Epithelial cell of esophagus (primary cell): ENCODE results near the gene MYOM1.

Experiments
- DNase-seq: peaks from one replicate; pipeline ENCODE4 v3.0.0; 2010; ENCODE audit warnings: low read depth
- H3K4me3 ChIP-seq: 2 replicates; pipeline ENCODE4 v1.5.1; 2011; ENCODE audit warnings: mild to moderate bottlenecking, low read length, control low read depth
- TF ChIP-seq, protein P1 (sequence below): IDR thresholded peaks from 2 replicates; pipeline ENCODE4 v1.5.1; 2011; ENCODE audit warnings: low read depth, mild to moderate bottlenecking, low read length, control low read depth, inconsistent platforms; ENCODE audit not compliant: insufficient read depth; ENCODE audit errors: missing control alignments

The MYOM1 gene

DNA sequence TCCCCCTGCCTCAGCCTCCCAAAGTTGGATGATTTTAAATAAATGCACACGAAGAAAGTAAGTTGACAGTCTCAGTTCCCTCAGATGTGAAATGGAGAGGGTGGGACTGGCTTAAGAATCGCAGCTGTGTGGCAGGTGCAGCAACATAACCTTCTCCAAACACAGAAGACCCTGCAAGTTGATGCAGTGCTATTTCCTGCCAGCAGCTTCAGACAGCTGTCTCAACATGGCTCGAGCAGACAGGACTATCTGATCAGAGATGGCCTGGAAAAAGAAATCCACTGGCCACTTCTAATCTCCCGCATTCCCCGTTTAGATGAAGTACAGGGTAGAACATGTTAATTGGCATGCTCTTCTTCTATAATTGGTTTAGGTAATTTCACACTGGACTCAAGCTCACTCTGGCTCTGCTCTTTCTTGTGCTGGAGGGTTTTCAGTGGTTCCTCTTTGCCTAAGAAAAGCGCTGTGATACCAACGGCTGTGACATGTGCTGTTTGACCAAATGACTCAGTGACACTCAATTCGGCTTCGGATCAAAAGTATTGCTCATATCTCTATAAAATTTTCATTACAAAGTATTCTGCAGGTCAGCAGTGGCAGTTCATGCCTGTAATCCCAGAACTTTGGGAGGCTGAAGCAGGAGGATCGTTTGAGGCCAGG is 40.2 kb downstream of the MYOM1 start:
- no peak overlapping the region for H3K4me3 ChIP-seq
- TF ChIP-seq, protein P1, sequence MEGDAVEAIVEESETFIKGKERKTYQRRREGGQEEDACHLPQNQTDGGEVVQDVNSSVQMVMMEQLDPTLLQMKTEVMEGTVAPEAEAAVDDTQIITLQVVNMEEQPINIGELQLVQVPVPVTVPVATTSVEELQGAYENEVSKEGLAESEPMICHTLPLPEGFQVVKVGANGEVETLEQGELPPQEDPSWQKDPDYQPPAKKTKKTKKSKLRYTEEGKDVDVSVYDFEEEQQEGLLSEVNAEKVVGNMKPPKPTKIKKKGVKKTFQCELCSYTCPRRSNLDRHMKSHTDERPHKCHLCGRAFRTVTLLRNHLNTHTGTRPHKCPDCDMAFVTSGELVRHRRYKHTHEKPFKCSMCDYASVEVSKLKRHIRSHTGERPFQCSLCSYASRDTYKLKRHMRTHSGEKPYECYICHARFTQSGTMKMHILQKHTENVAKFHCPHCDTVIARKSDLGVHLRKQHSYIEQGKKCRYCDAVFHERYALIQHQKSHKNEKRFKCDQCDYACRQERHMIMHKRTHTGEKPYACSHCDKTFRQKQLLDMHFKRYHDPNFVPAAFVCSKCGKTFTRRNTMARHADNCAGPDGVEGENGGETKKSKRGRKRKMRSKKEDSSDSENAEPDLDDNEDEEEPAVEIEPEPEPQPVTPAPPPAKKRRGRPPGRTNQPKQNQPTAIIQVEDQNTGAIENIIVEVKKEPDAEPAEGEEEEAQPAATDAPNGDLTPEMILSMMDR = no peak
- no peak for DNase-seq

DNA sequence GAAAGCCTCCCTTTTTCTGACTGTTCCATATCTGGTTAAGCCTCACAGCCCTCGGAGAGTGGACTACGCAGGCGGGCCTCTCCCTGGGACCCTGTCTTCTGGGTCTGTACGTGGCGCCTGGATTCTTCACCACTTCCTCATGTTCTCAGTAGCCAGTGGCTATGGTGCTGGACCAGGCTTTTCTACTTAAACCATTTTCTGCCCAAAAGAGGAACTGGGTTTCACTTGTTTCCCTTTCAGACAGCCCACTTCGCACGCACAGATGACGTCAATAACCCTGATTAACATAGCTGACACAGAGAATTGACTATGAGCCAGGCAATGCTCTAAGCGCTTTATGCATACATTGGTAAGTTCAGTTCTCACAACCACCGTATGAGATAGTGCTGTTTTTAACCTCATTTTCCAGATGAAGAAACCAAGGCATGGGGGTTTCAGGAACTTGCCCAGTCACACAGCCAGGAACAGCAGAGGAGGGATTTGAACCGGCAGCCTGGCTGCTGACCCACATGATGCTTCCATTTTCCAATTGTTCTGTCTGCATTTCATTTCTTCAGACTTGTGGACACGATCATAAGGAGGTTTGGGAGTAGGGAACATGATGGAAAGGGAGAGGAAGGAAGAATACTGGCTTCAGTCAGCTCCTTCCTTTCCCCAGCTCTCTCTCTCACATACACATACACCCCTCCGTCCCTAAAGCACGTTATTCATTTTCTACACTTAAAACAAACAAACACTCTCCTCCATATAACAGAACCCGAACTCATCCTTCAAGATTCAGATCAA is 41.7 kb downstream of the MYOM1 start:
- TF ChIP-seq, protein P1 = no peak
- H3K4me3 ChIP-seq = no peak overlapping the region
- no peak for DNase-seq

DNA sequence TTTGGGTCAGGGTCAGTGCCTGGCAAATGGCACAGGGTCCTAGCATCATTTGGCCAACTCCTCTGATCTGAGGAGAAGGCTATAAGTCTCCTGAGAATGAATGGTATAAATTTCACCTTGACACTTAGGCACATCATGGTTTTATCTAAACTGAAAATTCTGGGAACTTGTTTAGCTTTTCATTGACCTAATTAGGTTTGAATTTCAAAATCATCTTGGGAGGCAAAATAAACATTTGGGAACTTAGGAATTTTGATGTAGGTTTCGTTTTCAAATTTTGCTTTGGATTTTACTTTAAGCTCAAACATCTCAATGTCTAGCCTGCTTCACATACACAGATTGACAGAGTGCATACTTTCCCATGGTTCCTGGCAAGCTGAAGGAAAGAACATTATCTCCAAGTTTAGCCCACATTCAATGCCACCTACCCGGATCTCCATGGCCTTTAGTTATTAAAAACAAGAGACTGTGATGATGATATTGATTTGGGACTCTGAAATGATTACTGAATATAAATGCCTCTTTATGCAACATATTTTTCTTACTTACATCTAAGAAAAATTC is 44.5 kb downstream of the MYOM1 start:
- no peak overlapping the region for H3K4me3 ChIP-seq
- DNase-seq = no peak
- TF ChIP-seq, protein P1 = no peak

DNA sequence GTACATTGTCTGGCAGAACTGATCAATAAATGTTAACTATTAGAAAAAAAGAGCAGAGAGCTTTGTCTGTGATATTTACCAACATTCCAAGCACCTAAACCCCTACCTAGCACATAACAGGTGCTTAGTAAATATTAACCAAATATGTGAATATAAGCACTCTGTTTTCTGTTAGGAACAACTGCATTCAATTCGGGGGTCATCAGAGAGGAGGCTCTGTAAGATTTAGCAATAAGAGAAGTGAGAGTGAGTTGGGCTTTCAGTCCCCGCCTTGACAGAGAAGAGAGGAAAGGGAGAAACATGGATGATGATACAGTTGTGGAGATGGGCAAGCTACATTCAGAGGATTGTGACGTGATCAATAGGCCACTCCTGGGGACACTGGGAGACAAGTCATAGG is 47.7 kb downstream of the MYOM1 start:
- no peak overlapping the region for H3K4me3 ChIP-seq
- TF ChIP-seq, protein P1 = no peak
- no peak for DNase-seq

DNA sequence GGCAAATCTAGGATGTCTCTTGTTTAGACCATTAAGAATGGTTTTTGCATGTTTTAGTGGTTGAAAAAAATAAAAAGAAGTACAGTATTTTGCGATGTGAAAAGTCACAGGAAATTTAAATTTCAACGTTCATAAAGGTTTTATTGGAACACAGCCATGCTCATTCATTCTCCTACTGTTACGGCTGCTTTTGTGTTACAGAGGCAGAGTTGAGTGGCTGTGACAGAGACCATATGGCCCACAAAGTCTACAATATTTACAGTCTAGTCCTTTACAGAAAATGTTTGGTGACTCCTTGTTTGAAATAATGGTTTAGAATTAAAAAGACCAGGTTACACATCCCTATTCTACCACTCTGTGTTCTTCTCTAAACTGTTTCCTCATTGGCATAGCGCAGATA is 48.1 kb downstream of the MYOM1 start:
- TF ChIP-seq, protein P1 = no peak

DNA sequence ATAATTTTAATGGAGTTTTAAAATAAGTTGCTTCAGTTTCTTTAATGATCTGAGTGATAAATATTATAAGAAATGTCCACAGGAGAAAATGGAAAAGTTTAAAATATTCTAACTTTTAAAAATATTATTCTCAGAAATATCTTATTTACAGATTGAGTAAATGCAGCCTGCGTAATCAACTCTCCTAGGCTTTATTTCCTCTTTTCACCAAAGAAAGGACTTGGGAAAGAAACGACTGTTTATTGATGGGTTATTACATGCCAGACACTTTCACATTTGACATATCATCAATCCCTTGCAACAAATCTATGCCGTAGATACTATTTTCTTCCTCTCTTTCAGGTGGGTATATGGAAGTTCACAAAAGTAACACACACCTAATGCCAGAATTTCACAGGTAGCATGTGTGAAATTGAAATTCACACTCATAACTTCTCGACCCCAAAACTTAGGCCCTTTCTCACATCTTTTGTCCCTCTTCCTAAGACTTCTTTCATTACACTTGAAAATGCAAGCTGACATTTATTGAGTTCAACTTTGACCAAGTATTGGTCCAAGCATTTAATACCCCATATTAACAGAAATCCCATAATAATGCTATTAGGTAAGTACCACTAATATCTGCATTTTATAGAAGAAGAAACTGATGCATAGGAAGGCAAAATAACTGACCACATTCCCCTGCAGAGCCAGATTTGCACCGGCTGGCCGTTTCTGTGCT is 49.2 kb downstream of the MYOM1 start:
- no peak for DNase-seq
- TF ChIP-seq, protein P1 = no peak

More for the DNA sequence above, 48.1 kb downstream of the MYOM1 start:
- no peak overlapping the region for H3K4me3 ChIP-seq
- no peak for DNase-seq

More for the DNA sequence above, 49.2 kb downstream of the MYOM1 start:
- no peak overlapping the region for H3K4me3 ChIP-seq
